Aorta (tissue), 5 donors: ENCODE data around the gene TLCD3A. TPM values are rescaled to one million over a fixed set of nuclear protein-coding genes. Genes with fewer than 3 reads are reported as not detected.
"Not testable (repeated sequence)": the region's sequence is repeated elsewhere in the genome, so short reads cannot be mapped to it uniquely, and the experiment has no call there.

Experiments
- ATAC-seq: fragments of 200-7000 bp; cut with Tn5 transposase; one replicate; pipeline ENCODE4 v1.9.1; 2022; ENCODE audit warnings: moderate library complexity; ENCODE audit not compliant: low FRiP score
- DNase-seq, 2 donors: peaks; one replicate each; pipeline ENCODE4 v3.0.0-alpha.2; 2020
- H3K27ac ChIP-seq, 2 donors: one replicate each; pipeline ENCODE4 v1.5.1; 2013; ENCODE audit warnings: low read length in 2 of 2, mild to moderate bottlenecking in 2 of 2, moderate library complexity in 2 of 2, control low read depth in 1 of 2, inconsistent platforms in 1 of 2, low read depth in 1 of 2
- H3K27me3 ChIP-seq, 2 donors: one replicate each; pipeline ENCODE4 v1.6.1; 2013; ENCODE audit warnings: control low read depth in 1 of 2, low read length in 1 of 2, mild to moderate bottlenecking in 1 of 2, moderate library complexity in 1 of 2; ENCODE audit not compliant: insufficient read depth in 2 of 2, control insufficient read depth in 1 of 2
- H3K36me3 ChIP-seq, 2 donors: one replicate each; pipeline ENCODE4 v1.6.1; 2013; ENCODE audit warnings: control low read depth in 1 of 2, low read length in 1 of 2, mild to moderate bottlenecking in 1 of 2; ENCODE audit not compliant: insufficient read depth in 2 of 2, control insufficient read depth in 1 of 2
- H3K4me1 ChIP-seq, 2 donors: one replicate each; pipeline ENCODE4 v1.6.1; 2013; ENCODE audit warnings: low read length in 2 of 2, control low read depth in 1 of 2, mild to moderate bottlenecking in 1 of 2, moderate library complexity in 1 of 2; ENCODE audit not compliant: insufficient read depth in 2 of 2, control insufficient read depth in 1 of 2
- H3K4me3 ChIP-seq, 2 donors: one replicate each; pipeline ENCODE4 v1.5.1; 2013; ENCODE audit warnings: low read length in 2 of 2, control low read depth in 1 of 2, mild to moderate bottlenecking in 1 of 2
- H3K9me3 ChIP-seq: one replicate; pipeline ENCODE4 v1.6.1; 2013; ENCODE audit warnings: mild to moderate bottlenecking, low read length; ENCODE audit not compliant: control insufficient read depth
- WGBS, 2 donors: extraction: QIAGEN DNeasy Blood & Tissue Kit; methylation state at CpG; one replicate each; pipeline ENCODE4 v1.1.7; 2013; 5-methylcytosine and 5-hydroxymethylcytosine counted together
- intact Hi-C, 2 donors: fragments of 100-400 bp; cut with DNase I; formaldehyde crosslinking; loops; one replicate each; pipeline versions ENCODE4 v1.14.2 to v1.15.0; 2022
- polyA plus RNA-seq, 2 donors: library from polyadenylated mRNA; stranded (reverse); fragments of 200-250 nt; gene quantifications; one replicate each; pipeline ENCODE4 v1.2.3, GENCODE V29; 2013
- total RNA-seq, 2 donors: library from RNA; stranded (reverse); fragmentation: NEBNext Ultra II Directional; extraction: Animal tissue kit (Norgen Biotek cat#: 25700); gene quantifications; one replicate each; pipeline ENCODE4 v1.2.1, GENCODE V29; 2021
- donor health status: healthy with polysubstance abuse.
- donor health status: Bipolar disorder and iron deficiency.
- donor health status: DM: no; HTN: no; CAD: no.
- donor health status: DM: no; HTN: no; CAD: no.
- donor health status: DM: yes; HTN: yes; CAD: no.

The TLCD3A gene
- total and polyA plus RNA-seq, 4 donors = 2.8 to 11.1 (median 6.2) TPM

DNA sequence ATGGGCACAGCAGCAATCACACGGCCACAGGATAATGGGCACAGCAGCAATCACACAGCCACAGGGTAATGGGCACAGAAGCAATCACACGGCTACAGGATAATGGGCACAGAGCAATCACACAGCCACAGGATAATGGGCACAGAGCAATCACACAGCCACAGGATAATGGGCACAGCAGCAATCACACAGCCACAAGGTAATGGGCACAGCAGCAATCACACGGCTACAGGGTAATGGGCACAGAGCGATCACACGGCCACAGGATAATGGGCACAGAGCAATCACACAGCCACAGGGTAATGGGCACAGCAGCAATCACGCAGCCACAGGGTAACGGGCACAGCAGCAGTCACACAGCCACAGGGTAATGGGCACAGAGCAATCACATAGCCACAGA lies 17.0 kb downstream of the TLCD3A start:
- H3K36me3 ChIP-seq, H3K27ac ChIP-seq, intact Hi-C loops, H3K4me1 ChIP-seq, H3K4me3 ChIP-seq, H3K27me3 ChIP-seq, H3K9me3 ChIP-seq, DNase-seq, ATAC-seq: not testable (repeated sequence)
- 84 to 85% methylated on average over 7 of the region's 7 CpGs for WGBS, 2 donors

DNA sequence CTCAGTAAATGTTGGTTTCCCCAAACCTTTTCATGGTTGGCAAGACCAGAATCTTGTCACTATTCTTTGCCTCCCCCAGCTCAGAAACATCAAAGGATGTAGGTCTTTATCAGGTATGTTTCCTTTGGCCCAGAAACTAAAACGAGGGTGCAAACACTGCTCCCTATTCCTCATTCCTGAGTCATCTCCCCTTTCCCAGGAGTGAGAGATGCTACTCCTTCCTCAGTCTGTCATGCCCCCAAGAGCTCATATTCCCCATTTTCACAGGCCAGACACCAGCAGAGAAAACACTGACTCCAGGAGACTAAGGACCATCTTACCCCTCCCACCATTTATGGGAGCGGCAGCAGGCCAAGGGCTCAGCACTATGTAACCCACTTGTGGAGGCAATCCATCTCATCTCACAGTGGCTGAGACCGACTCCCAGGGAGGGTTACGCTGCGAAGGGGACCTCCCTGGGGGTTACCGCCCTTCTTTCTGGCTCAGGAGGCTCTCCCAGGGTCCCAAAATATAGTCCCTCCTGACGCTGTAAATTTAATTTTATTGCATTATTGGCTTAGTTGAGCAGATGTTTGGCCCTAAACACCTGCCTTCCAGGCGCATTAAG lies 18.1 kb downstream of the TLCD3A start:
- H3K27me3 ChIP-seq = no peaks in the 10 kb centered on the region
- H3K36me3 ChIP-seq = peaks cover 0 to 3% of the 10 kb centered on the region in 2 donors
- ATAC-seq (no peak), DNase-seq (no peak)
- no peak overlapping the region for H3K27ac ChIP-seq
- no peak overlapping the region for H3K4me3 ChIP-seq
- 81 to 86% methylated on average over 8 of the region's 8 CpGs for WGBS, 2 donors
- peaks cover 0 to 4% of the 10 kb centered on the region in 2 donors for H3K4me1 ChIP-seq
- intact Hi-C loops = no loop called here
- H3K9me3 ChIP-seq = no peaks in the 10 kb centered on the region

DNA sequence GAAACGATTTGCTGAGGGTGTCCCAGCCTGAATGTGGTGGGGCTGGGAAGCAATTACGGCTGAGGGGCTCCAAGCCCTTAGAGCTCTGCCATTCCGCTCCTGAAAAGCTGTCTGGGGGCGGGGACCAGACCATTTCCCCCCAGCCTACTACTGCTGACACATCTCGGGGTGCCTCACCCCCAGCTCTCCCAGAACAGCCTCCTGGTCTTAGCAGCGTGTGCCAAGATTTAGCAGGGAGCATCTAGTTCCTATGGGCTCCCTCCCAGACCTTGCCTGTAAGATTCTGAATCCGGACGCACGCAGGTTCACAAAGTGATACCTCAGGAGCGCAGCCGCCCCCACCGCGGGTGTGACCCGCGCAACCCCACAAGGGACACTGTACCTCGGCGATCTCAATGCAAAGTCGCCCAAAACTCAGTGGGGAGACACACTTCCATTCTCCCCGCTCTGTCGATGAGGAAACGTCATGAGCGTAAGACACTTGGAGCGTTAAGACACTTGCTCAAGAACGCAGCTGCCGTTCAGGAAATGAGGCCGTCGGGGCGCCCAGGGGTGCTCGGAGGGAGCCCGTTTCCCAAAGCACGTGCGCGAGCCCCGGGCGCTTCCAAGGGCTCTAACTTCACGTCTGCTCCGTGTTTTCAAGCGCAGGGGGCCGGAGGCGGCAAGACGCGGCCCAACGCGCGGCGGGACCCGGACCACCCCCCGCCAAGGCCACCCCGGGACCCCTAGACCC lies 19.0 kb downstream of the TLCD3A start:
- Histone ChIP-seq H3K4me3 (peak overlapping the region; percentile 42 to 81), H3K9me3 (no peaks in the 10 kb centered on the region), H3K27ac (no peak overlapping the region), H3K36me3 (no peaks in the 10 kb centered on the region), H3K4me1 (peaks cover 0 to 4% of the 10 kb centered on the region in 2 donors), H3K27me3 (no peaks in the 10 kb centered on the region)
- peak in 1 of 2 donors; percentile 59 for DNase-seq
- 2% methylated on average over 42 to 49 of the region's 49 CpGs for WGBS, 2 donors
- peak; percentile 20 for ATAC-seq
- intact Hi-C loops = loop anchor here in 1 of 2 donors (1.0 kb wide), 1 partner anchor 37 kb away; the partner anchor contains the start of gene VPS53

DNA sequence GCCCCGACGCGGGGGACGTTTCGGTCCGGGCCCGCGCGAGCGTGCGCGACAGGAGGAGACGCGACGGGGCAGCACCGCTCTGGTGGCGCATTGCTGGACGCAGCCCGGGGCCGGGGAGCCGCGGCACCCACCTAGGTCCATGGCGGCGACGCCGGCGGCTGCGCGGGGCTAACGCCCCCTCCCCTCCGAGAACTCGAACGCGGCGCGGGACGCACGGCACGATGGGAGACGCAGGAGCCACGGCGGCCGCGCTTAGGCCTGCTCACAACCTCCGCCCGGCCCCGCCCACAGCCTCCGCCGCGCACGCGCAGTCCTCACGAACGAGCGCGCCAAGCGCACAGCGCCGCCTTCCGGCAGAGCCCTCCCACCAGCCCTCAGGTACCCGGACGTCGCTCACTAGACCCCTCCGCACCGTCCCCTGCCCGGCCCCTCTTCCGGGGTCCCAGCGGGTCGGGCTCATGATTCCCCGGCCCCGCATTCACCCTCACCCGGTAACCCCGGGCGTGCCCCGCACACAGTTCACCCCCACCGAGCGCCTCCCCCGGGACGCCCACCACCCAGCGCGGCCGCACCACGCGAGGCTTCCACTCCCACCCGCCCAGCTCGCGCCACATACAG lies 19.7 kb downstream of the TLCD3A start, which contains the start of gene GEMIN4:
Gene GEMIN4 (minus strand): TSS at position 263 of the 618 bp plus-strand sequence. CDS start 122 bp downstream, at position 141.
- peak; percentile 97 for ATAC-seq
- peak within 1 kb of the TSS in 1 of 2 donors; percentile 8 for H3K27ac ChIP-seq
- H3K4me1 ChIP-seq = peaks cover 0 to 4% of the 10 kb centered on the region in 2 donors
- H3K27me3 ChIP-seq = no peaks in the 10 kb centered on the region
- no peaks in the 10 kb centered on the region for H3K36me3 ChIP-seq
- no peaks in the 10 kb centered on the region for H3K9me3 ChIP-seq
- DNase-seq = peak; percentile 94 to 99
- intact Hi-C loops = loop anchor here in 1 of 2 donors (1.0 kb wide), 1 partner anchor 38 kb away; the partner anchor contains the start of gene VPS53
- whole genome bisulfite sequencing, 2 donors = 0% methylated on average over 62 to 87 of the region's 87 CpGs
- peak within 1 kb of the TSS; percentile 42 to 81 for H3K4me3 ChIP-seq

DNA sequence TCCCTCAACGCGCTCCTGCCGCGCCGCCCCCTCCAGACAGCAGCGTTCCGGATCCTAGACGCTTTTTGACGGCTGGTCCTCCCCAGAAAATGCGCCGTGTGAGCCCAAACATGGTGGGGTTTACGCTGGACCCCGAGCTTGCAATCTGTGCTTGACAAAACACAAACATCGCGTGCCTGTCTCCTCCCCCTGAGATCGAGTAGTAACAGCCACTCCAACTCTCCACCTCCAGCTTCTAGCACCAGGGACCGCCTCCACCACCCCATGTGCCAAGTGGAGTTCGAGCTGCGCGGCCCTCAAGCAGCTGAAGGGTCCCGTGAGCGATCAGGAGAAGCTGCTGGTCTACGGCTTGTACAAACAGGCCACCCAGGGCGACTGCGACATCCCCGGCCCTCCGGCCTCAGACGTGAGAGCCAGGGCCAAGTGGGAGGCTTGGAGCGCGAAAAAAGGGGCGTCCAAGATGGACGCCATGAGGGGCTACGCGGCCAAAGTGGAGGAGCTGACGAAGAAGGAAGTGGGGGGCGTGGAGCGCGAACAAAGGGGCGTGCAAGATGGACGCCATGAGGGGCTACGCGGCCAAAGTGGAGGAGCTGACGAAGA lies 20.3 kb downstream of the TLCD3A start:
- WGBS, 2 donors = 21 to 24% methylated on average over 42 to 43 of the region's 43 CpGs
- ATAC-seq (peak; percentile 89), DNase-seq (peak; percentile 85 to 90)
- intact Hi-C loops = loop anchor here in 1 of 2 donors (1.0 kb wide), 1 partner anchor 38 kb away; the partner anchor contains the start of gene VPS53
- peak overlapping the region; percentile 29 to 81 for H3K4me3 ChIP-seq
- H3K27me3 ChIP-seq = no peaks in the 10 kb centered on the region
- peaks cover 0 to 4% of the 10 kb centered on the region in 2 donors for H3K4me1 ChIP-seq
- no peaks in the 10 kb centered on the region for H3K36me3 ChIP-seq
- H3K9me3 ChIP-seq = no peaks in the 10 kb centered on the region
- peak overlapping the region in 1 of 2 donors; percentile 8 for H3K27ac ChIP-seq

DNA sequence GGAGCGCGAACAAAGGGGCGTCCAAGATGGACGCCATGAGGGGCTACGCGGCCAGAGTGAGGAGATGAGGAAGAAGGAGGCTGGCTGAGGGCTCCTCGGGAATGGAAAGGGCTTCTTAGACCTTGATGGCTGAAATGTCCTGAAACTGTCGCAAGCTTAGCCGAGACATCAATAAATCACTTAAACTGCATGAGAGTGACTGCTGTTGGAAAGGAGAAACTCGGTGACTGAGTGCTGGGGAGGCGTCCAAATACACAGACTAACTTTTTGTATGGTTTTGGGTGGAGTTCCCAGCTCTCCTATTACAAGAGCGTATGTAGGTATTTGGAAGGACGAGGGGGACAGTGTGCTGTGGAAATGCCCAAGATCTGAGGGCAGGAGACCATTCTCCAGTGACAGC lies 21.0 kb downstream of the TLCD3A start:
- Histone ChIP-seq H3K9me3 (no peaks in the 10 kb centered on the region), H3K27ac (no peak overlapping the region), H3K4me1 (peaks cover 0 to 4% of the 10 kb centered on the region in 2 donors), H3K36me3 (no peaks in the 10 kb centered on the region), H3K27me3 (no peaks in the 10 kb centered on the region), H3K4me3 (no peak overlapping the region)
- intact Hi-C loops = no loop called here
- WGBS, 2 donors = 56 to 66% methylated on average over 13 of the region's 13 CpGs
- DNase-seq = no peak
- ATAC-seq = no peak

DNA sequence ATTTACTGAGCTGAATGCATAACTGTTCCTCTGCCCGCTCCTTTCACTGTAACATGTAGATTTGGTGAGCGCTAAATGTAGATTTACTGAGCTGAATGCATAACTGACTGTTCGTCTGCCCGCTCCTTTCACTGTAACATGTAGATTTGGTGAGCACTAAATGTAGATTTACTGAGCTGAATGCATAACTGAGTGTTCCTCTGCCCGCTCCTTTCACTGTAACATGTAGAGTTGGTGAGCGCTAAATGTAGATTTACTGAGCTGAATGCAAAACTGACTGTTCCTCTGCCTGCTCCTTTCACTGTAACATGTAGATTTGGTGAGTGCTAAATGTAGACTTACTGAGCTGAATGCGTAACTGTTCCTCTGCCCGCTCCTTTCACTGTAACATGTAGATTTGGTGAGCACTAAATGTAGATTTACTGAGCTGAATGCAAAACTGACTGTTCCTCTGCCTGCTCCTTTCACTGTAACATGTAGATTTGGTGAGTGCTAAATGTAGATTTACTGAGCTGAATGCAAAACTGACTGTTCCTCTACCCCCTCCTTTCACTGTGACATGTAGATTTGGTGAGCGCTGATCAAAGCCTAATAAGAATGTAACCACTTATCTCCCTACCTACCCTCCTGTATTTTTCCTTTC lies 23.0 kb downstream of the TLCD3A start:
- H3K36me3 ChIP-seq, ATAC-seq, H3K4me3 ChIP-seq, DNase-seq, H3K4me1 ChIP-seq, H3K27me3 ChIP-seq, H3K9me3 ChIP-seq, intact Hi-C loops: not testable (repeated sequence)
- 96% methylated on average over 9 of the region's 9 CpGs for WGBS, 2 donors
- H3K27ac ChIP-seq = peak overlapping the region; percentile 33 to 41

DNA sequence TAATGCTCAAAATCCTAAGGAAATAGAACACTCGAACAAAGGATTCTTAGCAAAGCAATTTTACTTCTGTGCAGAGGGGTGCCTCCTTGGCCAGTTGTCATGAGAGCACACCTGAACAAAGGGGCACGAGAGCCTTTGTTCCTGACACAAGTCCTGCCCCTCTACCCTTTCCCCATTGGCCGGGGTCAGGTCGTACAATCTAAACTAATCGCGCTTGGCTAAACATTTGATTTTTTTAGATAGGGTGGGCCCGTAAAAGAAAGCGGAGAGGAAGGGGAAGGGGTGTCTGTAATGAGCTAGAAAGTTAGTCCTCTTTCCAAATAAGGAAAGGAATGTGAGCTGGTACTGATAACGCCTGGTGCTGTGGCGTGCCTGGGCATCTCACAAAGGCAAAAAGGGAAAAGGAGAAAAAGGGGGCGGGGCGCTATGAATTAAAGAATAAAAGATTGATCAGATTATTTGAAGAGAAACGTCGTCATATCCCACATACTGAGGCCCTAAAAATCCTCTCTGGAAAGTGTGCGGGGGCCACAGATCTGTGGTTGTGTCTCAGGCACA lies 23.7 kb downstream of the TLCD3A start:
- H3K27me3 ChIP-seq, H3K4me1 ChIP-seq, H3K4me3 ChIP-seq, H3K9me3 ChIP-seq, H3K36me3 ChIP-seq, intact Hi-C loops, DNase-seq, ATAC-seq: not testable (repeated sequence)
- peak overlapping the region; percentile 33 to 65 for H3K27ac ChIP-seq
- WGBS, 2 donors = 9 to 16% methylated on average over 15 of the region's 15 CpGs
